ENCODE measurements around the gene TTF2. TPM values are rescaled to one million over a fixed set of nuclear protein-coding genes. Genes with fewer than 3 reads are reported as not detected.

The TTF2 gene
- total and polyA plus RNA-seq, 2 of the 8 experiments (the other 6 are each of a cell fraction or from before 2014, with no cell fraction given), result 16.9 to 89.6 TPM

GRCh38 chr1:117013309-117013858, 46.7 kb upstream of the TTF2 start (continued):
- TF ChIP-seq CTBP2 (IDR thresholded peaks at IDR 0.05; ENCODE audit: borderline replicate concordance, insufficient read depth, insufficient read length, low read length), result no peak
- TF ChIP-seq MAX (IDR thresholded peaks at IDR 0.05), result no peak
- no peak for TF ChIP-seq YY1 (IDR thresholded peaks at IDR 0.05; ENCODE audit: low read depth, low read length)
- no peak for TF ChIP-seq ATF3 (IDR thresholded peaks at IDR 0.05; ENCODE audit: insufficient read depth, low read depth, low read length)
